ENCODE results near the gene UBL4B. TPM values are rescaled to one million over a fixed set of nuclear protein-coding genes. Genes with fewer than 3 reads are reported as not detected.

Gene UBL4B
- polyA plus RNA-seq, 2 of the 4 experiments (the other 2 are of a cell fraction), result not detected

GRCh38 chr1:110135666-110136065 is 23.4 kb downstream of the UBL4B start (continued):
- TF ChIP-seq MAX (IDR thresholded peaks at IDR 0.05) (no peak), POLR2A (IDR thresholded peaks at IDR 0.05; ENCODE audit: low read length) (no peak), ZSCAN20 (CRISPR knock-in tag; IDR thresholded peaks at IDR 0.05) (no peak), NFE2L2 (conservative IDR thresholded peaks at IDR 0.05; ENCODE audit: low read length) (no peak)

GRCh38 chr1:110136911-110137310 is 24.7 kb downstream of the UBL4B start:
- Histone ChIP-seq H3K4me3 (no peak overlapping the region), H3K4me2 (no peak overlapping the region), H3K9me3 (peaks cover 2% of the 10 kb centered on the region; the same call in 1 of the 3 replicates), H3K27ac (no peak overlapping the region), H3K4me1 (no peaks in the 10 kb centered on the region)
- DNase-seq (ENCODE audit: low read depth in 1 of 2, low spot score in 1 of 2) (no peak), ATAC-seq (no peak; a peak in 1 of 6 replicates), FAIRE-seq (no peak)
- ChIA-PET POLR2A (no interaction called here), CTCF (interaction anchor here (2.7 kb wide), 1 partner anchor 31 kb away, joined by 9 read pairs; no protein-coding TSS in a partner anchor)
- WGBS (ENCODE audit: missing lambda C conversion rate), result 19% methylated on average over 7 of the region's 7 CpGs
- no peak for TF ChIP-seq RNF2 (IDR thresholded peaks at IDR 0.05; ENCODE audit: borderline replicate concordance, low read depth)
- TF ChIP-seq HDAC2 (IDR thresholded peaks at IDR 0.05), result no peak
- TF ChIP-seq ZFP36 (IDR thresholded peaks at IDR 0.05; ENCODE audit: borderline replicate concordance, partially characterized antibody), result no peak
- TF ChIP-seq NPAS2 (CRISPR knock-in tag; IDR thresholded peaks at IDR 0.05; ENCODE audit: borderline replicate concordance), result no peak
- no peak for TF ChIP-seq PBX3 (IDR thresholded peaks at IDR 0.05)
- no peak for TF ChIP-seq FOSL2 (IDR thresholded peaks at IDR 0.05)
- no peak for TF ChIP-seq FOSL2 (CRISPR knock-in tag; IDR thresholded peaks at IDR 0.05)
- no peak for TF ChIP-seq CHD2 (IDR thresholded peaks at IDR 0.05; ENCODE audit: low read length, partially characterized antibody)
- no peak for TF ChIP-seq EP300 (IDR thresholded peaks at IDR 0.05)
- no peak for TF ChIP-seq HOXA7 (CRISPR knock-in tag; IDR thresholded peaks at IDR 0.05)
- TF ChIP-seq MAFK (IDR thresholded peaks at IDR 0.05; ENCODE audit: partially characterized antibody), result no peak
- no peak for TF ChIP-seq HOXB13 (CRISPR knock-in tag; IDR thresholded peaks at IDR 0.05; ENCODE audit: low read depth)
- TF ChIP-seq ESRRA (IDR thresholded peaks at IDR 0.05; ENCODE audit: borderline replicate concordance, low read length), result no peak
- TF ChIP-seq PHF8 (IDR thresholded peaks at IDR 0.05; ENCODE audit: borderline replicate concordance, low read depth), result no peak

- DNase-seq (ENCODE audit: low read depth in 1 of 2, low spot score in 1 of 2) (no peak), FAIRE-seq (no peak), ATAC-seq (no peak)
- WGBS (ENCODE audit: missing lambda C conversion rate), result 9% methylated on average over 3 of the region's 3 CpGs
- no peak overlapping the region for H3K4me2 ChIP-seq
- no peak overlapping the region for H3K4me3 ChIP-seq
- H3K27ac ChIP-seq, result no peak overlapping the region
- no peaks in the 10 kb centered on the region for H3K4me1 ChIP-seq
- POLR2A ChIA-PET, result no interaction called here
- CTCF ChIA-PET, result interaction anchor here (0.6 kb wide), 1 partner anchor 319 kb away, joined by 3 read pairs; no protein-coding TSS in a partner anchor
- H3K9me3 ChIP-seq, result peaks cover 2% of the 10 kb centered on the region; the same call in 1 of the 3 replicates
- no peak for TF ChIP-seq TP53 (CRISPR knock-in tag; IDR thresholded peaks at IDR 0.05)
Measured at GRCh38 chr1:110138956-110139355, 26.7 kb downstream of the UBL4B start.

GRCh38 chr1:110144366-110144765 is 32.1 kb downstream of the UBL4B start:
- 15% methylated on average over 3 of the region's 3 CpGs for WGBS (ENCODE audit: missing lambda C conversion rate)
- no peak for TF ChIP-seq RFX5 (IDR thresholded peaks at IDR 0.05)
- TF ChIP-seq RCOR1 (IDR thresholded peaks at IDR 0.05; ENCODE audit: low read depth, low read length), result no peak
- H3K4me3 ChIP-seq, result no peak overlapping the region
- FAIRE-seq (no peak), ATAC-seq (no peak), DNase-seq (ENCODE audit: low read depth in 1 of 2, low spot score in 1 of 2) (no peak)
- CTCF ChIA-PET, result interaction anchor here (1.1 to 1.7 kb wide), 3 partner anchors 21 to 90 kb away, joined by 3 to 4 read pairs (median 4); no protein-coding TSS in a partner anchor
- H3K4me1 ChIP-seq, result no peaks in the 10 kb centered on the region
- peaks cover 2% of the 10 kb centered on the region; the same call in 1 of the 3 replicates for H3K9me3 ChIP-seq
- POLR2A ChIA-PET, result no interaction called here
- no peak overlapping the region for H3K4me2 ChIP-seq
- H3K27ac ChIP-seq, result no peak overlapping the region
